ENCODE measurements around the gene CAVIN3.

Gene CAVIN3, protein sequence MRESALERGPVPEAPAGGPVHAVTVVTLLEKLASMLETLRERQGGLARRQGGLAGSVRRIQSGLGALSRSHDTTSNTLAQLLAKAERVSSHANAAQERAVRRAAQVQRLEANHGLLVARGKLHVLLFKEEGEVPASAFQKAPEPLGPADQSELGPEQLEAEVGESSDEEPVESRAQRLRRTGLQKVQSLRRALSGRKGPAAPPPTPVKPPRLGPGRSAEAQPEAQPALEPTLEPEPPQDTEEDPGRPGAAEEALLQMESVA

DNA sequence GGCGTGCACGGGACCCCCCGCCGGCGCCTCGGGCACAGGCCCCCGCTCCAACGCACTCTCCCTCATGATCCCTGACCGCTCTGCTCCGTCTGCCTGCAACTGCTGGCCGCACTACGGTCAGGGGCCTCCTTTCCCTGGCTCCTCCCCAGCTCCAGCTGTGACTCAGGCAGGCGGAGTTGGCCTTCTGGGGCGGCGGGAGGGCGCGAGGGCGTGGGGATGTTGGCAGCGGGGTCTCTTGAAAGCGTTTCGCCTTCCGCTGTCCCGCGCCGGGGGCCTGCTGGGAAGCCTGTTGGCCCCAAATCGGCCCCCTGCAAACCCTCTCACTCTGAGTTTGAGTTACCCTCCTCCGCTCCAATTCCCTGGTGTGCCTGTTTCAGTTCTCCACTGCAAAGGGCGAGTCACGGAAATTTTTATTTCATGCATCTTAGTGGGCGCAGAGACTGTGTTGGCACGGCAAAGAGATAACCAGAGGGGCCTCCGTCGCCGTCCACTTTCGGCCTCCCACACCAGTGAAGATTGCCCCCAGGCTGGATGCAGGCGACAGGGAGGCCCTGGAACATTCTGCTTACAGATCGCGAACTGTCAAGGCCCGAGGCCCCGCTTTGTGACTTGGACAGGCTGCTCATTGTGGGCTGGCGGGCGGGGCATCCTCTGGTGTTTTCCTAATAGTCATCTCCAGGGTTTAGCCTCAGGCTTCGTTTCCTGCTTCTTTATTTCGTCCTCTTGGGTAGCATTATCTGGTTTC lies at the start of gene CAVIN3:
TSS of gene CAVIN3 (minus strand) at position 91 of the 745 bp plus-strand sequence. CDS start at position 66, 25 bp downstream.
- DNase-seq, result peak; percentile 82

DNA sequence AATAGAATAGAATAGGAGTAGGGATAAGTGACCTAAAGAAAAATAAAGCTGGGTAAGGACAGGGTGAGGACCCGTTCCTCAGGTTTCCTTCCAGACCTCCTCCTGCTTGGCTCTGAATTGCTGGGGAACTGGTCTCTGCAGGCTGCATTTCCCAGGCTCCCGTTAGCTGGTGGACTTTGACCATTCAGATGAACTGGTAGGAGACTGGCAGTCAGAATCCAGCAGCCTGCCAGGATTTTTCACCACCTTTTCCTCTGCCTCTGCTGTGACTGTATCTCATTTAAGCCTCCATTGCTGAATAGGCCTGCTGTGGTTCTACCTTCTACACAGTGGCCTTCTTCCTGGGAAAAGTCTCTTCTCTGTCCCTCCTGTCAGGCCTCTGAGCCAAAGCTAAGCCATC lies 45.4 kb upstream of the CAVIN3 start:
- no peak for DNase-seq

DNA sequence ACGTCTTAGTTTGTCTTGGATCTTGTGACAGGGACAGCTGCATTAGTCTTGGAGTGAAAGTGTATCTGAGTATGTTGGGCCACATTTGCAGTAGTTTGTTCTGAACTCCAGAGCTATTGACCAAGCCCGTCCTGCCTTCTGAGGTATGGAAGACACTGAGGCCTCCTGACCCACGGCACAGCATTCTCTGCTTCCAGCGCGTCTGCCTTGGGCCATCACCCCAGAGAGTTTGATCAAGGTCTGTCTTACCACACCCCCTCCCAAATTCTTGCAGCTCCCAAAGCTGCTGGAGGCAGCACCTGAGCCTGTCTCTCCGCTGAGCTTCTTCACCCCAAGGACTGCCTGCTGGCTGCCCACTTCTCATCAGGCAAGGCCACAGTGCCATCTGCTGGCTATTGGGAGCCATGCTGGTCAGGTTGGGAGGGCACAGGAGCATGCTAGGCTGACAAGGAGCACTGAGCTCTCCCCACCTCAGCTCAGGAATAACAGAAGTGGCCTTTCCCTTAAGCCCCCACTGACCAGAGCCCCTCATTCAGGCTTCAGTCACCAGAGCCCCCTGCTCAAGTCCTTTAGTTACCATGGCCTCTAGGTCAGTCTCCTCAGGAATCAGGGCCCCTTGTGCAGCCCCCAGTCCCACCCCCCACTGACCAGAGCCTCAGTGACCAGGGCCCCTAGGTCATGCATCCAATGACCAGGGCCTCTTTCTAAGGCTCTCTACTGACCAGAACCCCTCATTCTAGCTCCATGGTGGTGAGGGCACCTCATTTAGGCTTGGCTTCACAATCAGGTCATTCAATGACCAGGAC lies 42.8 kb upstream of the CAVIN3 start:
- peak; percentile 75 for DNase-seq

DNA sequence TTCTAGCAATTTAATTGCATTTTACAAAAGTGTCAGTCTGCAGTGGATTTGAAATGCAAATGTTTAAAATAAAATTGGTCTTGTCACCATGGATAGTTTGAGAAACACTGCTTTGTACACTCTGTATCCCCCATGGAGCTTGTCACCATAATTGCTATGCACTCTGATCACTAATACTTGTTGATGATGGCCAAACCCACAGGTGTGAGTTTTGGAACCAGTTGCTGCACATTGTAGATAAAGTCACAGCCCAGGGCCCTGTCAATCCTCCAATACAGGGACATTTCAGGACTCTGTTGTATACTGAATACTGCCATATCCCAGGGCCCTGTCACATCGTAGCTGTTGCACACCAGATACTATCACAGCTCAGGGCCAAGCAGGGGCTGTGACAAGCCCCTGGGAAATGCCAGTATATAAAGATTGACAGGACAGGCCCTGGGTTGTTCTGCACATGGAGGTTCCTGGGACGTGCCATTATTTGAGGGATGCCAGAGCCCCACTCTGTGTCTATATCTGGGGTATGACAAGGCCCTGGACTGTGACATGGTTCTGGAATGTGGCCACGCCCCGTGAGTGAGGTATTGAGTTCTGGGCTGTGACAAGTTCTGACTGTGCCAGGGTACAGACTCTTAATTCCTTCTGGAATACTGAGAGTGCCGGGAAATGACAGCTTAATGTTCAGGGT lies 42.0 kb upstream of the CAVIN3 start:
- no peak for DNase-seq

DNA sequence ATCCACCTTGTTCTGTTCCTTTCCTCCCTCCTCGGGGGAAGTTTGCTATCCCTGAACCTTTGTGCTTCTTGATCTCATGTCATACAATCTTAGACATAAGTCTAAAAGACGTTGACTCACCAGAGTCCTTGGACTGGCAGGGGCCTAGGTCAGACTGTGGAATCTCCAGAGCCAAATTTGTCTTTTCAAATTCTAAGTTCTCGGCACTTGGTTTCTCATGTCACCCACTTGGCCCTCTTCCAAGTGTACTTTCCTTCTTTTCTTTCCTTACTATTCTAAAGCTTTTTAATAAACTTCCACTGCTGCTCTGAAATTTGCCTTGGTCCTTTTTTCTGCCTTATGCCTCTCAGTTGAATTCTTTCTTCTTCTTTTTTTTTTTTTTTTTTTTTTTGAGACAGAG lies 39.9 kb upstream of the CAVIN3 start:
- DNase-seq, result no peak

DNA sequence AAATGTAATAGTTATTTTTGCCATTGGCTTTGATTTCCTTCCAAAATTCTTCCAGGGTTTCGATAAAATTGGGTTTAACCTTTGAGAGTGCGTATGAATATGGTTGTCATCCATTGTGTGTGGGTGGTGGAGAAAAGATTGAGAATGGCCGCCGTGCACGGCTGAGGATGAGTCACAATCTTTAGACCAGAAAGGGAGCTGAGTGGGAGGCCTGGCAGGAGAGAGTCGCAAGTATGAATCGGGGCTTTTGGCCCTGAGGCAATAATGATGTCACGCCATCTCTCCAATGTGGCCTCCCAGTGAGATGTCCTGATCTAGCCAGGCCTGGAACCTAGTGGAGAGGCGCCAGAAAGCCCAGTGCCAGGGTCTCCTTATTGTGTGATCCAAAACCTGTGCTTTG lies 36.9 kb upstream of the CAVIN3 start:
- DNase-seq, result peak; percentile 57

DNA sequence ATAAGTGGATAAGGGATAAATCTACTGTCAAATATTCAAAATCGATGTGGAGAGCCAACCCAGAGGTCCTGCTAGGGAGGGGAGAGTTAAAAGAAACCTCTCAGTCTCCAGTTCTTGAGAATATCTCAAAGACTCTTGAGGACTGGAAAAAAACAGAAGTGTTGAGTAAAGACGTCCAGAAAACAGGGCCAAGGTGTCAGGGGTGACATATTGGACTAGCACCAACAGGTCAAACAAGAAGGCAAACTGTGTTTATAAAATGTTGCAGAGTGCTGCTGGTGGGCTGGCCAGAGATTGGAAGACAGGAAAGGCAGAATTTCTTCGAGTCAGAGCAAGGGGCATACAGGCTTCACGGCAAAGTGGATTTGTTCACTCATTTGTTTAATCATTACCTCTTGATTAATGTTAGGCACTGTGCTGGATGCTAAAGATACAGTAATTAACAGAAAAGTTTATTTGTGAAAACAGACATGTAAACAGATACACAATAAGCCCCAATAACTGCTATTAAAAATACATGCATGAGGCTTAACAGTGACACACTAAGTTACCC lies 36.3 kb upstream of the CAVIN3 start:
- no peak for DNase-seq

DNA sequence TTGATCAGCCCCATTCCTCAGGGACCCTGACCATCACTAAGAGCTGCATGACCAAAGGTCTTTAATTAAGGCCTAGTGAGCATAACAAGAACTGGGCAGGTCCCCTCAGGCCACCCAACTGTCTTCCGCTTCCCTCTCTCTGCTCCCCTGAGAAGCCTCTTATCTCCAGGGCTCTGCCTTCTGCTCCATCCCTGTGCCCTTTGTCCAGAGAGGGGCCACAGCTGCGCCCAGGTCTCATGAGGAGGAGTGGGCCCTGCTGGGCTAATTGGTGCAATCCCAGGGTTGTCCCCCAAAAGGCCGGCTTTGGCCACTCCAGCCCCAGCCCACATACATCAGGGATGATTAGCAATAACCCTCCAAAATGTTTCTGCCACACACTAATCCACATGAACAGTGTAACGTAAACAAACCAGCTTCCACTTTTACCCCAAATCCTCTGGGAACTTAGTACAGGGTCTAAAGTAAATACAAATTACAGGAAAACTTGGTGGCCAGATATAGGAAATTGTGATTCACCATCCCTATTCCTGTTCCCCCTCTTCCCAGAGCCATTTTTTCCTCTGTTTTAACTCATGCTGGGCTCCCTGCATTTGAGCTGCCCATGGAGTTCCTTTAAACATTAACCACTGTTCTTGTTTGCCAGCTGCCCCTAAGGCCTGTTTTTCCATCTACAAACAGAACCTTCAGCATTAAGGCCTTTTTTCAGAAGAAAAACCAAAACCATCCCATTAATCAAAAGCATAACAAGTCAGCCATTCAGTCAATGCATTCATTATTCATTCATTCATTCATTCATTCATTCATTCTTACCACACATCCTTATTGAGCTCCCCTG lies 34.6 kb upstream of the CAVIN3 start:
- no peak for DNase-seq

DNA sequence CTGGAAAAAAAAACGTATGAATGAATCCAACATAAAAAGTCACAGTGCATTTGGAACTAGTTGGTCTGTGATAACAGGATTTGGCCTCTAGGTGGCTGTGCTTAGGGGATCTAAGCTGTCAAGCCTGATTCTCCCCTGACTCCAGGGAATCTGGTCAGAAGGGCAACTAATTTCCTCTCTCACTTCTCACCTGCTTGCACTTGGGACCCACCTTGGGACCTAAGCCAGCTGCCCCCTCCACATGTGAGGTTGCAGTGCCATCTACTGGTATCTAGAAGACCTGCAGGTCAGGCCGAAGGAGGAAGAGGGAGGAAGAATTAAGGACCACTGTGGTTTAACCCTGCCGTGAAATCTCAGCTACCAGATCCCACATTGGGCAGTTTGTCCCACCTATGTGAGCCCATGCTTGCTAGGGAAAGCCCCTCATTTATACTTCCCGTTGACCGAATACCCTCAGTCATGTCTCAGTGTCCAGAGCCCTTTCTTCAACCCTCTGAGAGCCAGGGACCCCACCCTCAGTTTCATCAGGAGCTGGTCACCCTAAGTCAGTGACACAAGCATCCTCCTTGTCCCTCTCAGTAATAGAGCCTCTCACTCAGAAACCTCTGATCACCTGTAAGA lies 33.2 kb upstream of the CAVIN3 start:
- DNase-seq, result peak; percentile 59

DNA sequence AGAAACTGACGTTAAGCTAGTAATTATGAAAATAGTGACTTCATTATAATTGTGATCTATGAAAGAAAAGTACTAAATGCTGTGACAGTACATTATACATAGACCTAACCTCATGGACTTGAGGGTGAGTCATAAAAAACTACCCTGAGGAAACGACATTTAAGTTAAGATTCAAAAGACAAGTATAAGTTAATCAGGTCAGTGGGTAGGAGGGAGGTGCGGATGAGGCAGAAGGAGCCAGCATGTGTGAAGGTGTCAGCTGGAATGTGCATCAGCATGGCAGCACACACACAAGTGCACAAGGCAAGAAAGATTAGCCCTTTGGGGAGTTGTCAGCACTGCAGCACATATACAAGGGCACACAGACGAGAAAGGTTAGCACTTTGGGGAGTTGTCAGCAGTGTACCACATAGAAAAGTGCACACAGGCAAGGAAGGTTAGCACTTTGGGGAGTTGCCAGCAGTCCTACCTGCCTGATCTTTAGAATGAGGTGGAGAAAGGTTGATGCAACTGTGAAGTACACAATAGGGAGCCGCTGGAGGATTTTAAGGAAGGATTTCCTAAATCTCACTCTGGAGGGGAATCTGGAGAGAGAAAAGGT lies 31.6 kb upstream of the CAVIN3 start:
- DNase-seq, result peak; percentile 34

DNA sequence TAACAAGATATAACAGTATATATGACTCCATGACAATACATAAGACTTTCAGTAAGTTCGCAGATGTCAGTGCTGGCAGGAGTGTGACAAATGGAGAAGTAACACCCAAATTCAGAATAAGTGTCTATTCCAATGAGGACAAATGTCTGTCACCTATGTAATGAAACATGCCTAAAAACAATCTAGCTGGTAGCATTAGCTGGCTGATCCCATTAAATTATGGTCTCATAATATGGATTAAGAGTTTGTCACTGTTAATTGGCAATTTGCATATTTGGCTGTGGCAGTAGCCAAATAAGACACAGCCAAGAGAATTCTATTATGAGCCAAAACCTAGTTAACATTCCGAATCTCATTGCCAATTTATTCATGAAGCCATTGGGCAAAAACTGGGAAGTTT lies 30.2 kb upstream of the CAVIN3 start:
- DNase-seq, result no peak

DNA sequence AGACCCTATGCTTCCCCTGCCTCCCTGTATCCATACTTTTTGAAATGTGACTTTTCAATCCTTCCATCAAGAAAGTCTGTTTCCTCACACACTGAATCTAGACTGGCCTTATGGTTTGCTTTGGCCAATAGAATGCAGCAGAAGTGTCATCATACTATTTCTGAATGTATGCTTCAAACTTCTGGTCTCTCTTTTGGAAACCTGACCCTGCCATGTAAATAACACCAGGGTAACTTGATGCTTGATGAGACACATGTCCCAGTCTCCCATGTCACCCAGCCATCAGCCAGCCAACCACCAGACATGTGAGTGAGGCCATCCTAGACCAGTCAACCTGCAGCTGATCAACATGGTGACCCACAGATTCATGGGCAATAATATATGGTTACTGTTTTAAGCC lies 29.7 kb upstream of the CAVIN3 start:
- DNase-seq, result no peak

DNA sequence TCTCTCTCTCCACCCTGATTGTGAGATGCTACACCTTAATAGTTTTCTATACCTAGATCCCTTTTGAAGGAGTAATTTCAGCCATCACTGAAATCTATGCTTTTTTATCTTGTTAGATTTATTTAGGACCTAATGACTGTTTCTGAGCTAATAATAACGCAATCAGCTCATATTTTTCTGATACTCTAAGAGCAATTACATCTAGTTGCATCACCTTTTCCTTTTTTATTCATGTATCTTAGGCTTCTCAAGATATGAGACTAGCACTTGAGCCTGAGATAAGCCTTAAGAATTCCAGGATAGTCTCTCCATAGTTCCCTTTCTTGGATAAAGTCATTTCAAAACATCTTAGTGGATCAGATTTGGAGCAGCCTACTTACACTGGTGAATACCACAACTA lies 25.1 kb upstream of the CAVIN3 start:
- DNase-seq, result no peak

DNA sequence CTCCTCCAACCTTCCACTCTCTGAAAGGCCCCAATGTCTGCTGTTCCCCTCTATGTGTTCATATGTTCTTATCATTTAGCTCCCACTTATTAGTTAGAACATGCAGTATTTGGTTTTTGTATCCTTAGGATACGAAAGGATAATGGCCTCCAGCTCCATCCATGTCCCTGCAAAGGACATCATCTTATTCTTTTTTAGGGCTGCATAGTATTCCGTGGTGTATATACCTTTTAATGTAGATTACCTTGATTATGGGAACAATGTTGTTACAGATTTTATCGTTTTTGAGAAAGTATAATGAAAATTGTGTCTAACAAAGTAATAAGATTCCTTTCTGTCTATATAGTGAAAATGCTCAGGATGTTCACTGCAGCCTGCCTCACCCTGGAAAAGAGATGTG lies 16.0 kb upstream of the CAVIN3 start:
- no peak for DNase-seq

DNA sequence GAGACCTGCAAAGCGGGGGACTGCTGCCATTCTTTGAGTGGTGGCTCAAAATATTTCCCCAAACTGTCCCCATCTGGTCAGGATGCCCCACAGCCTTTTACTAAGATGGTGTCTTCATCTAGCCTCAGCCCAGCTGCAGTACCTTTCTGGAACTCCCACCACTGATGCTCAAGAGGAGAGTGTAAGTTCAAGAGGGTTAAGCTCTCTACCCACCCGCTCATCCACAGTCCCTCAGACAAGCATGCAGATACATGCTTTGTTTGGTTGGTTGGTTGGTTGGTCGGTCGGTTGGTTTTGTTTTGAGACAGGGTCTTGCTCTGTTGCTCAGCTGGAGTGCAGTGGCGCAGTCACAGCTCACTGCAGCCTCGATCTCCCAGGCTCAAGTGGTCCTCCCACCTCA lies 14.5 kb upstream of the CAVIN3 start:
- DNase-seq, result no peak

DNA sequence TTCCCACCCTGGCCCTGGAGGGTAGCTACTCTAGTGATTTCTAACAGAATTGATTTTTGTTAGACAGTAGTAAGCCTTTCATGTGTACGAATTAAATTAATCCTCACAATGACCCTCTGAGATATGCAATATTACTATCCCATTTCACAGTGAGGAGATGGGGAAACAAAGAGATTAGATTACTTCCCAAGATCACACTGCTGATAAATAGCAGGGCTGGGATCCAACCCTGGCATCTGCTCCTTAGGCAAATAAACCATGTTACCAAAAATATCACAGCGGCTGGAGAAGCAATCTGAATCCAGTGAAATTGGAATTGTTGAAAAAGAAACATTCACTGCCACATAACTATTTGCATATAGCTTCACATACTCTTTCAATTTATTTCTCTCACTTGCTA lies 12.8 kb upstream of the CAVIN3 start:
- no peak for DNase-seq

DNA sequence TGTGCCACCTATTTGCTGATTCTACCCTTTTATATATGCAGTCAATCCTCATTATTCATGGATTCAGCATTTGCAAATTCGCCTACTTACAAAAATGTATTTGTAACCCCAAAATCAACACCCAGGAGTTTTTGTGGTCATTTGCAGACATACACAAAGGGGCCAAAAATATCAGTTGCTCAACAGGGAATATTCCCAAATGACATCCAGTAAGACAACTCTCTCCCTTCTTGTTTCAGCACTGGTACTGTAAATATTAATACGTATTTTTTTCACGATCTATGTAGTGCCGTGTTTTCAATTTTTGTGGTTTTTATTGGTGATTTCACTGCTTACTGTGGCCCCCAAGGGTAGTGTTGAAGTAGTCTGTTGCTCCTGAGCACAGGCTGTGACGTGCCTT lies 11.8 kb upstream of the CAVIN3 start:
- no peak for DNase-seq

DNA sequence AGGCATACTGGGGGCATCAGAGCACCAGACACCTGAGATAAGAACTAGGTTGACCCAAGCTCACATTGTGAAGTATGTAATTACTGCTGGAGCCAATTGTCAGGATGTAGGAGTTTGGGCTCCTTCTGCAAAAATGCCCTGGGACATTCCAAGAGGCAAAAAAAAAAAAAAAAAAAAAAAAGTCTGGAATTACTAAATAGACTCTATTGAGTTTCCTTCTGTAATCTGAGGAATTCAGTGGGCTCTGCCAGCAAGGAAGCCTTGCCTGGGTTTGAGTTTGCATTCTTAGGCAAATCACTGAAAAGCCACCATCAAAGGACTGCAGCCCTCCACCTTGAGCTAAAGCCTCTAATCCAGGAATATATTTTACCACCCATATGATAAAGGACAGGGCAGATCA lies 8.0 kb upstream of the CAVIN3 start:
- DNase-seq, result no peak

DNA sequence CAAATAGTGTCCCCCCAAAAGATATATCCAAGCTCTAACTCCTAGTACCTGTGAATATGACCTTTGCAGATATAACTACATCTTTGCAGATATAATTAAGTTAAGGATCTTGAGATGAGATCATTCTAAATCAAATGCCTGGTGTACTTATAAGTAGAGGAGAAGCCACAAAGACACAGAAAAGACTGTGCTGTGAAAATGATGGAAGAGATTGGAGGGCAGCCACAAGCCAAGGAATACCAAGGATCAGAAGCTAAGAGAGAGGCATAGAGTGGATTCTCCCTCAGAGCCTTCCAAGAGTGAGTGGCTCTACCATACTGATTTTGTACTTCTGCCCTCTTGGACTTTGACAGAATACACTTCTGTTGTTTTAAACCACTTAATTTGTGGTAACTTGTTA lies 7.5 kb upstream of the CAVIN3 start:
- no peak for DNase-seq

DNA sequence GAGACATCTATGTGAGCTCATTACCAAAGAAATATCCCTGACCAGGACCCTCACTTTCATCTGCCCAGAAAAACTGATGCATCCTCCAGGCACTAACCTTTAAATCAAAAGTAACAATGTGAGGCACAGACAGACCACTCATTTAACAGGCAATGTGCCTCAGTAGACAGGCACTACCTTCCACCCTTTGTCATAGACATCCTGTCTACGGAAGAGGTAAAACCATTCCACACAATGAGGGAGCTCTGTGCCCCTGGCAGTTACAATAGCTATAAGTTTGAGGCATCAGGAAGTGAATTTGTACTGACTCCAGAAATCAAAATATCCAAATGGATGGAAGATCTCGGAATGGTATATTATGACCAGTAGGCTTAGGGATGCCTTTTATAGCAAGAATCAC lies 6.7 kb upstream of the CAVIN3 start:
- no peak for DNase-seq

DNA sequence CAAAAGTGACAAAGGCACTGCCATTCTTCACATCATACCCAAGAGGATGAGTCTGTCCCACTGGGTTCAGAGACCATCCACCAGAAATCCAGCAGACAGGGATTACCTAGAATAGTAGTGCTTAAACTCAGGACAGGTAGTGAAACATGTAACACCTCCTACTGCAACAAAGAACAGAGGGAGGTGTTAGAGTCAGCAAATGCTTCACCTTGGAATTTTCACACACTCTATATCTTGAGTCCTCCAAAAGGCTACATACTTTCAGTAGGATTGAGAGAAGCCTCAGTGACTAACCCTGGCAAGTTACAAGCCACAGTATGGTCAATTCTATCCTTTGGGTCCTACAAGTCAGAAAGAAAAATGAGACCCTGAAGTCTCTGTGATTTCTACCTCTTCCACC lies 6.0 kb upstream of the CAVIN3 start:
- no peak for DNase-seq
